Measurements from ENCODE around the gene PTPRD.

The PTPRD gene

DNA sequence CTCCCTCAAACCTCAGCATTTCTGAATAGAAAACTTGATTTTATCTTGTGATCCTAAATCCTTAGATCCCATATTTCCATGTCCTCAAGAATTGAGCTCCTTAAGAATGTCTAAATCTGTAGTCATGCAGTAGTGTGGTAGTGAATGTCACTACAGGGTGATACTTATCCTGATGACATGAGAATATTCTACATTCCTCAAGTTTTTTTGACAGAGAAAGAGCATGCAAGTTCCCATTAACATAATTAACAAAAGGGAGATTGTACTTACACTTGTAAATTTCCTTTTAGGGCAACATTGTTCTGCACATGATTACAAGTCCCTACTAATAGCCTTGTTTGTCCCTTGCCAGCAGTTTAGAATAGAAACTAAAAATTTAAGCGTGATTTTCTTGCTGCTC lies 352.3 kb downstream of the PTPRD start:
- no peak for DNase-seq

DNA sequence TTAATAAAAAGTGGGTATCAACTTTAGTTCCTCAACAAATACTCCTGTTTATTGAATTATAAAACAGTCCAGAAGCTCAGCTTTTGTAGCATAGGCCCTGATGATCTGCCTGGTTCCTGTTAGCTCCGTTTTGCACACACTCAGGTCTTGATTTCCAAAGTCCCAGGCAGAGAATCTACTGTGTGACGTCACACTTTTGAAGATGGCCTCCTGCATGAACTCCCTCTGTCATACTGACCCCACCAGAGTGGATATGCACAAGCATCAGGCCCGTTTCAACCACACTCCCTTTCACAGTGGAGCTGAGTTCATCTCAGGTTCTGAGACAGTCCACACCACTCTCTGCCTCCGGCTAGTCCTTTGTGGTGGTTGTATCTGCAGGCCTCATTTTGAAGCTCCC lies 353.1 kb downstream of the PTPRD start:
- no peak for DNase-seq

DNA sequence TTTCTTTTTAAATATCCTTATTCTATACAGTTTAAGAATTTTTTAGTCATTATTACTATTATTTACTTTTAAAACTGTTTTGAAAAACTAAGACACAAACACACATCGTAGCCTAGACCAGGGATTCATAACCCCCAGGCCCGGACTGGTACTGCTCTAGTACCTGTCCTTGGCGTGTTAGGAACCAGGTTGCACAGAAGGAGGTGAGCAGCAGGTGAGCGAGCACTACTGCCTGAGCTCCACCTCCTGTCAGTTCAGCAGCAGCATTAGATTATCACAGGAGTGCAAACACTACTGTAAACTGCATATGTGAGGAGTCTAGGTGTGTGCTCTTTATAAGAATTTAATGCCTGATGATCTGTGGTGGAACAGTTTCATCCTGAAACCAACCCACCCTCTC lies 357.0 kb downstream of the PTPRD start:
- no peak for DNase-seq

DNA sequence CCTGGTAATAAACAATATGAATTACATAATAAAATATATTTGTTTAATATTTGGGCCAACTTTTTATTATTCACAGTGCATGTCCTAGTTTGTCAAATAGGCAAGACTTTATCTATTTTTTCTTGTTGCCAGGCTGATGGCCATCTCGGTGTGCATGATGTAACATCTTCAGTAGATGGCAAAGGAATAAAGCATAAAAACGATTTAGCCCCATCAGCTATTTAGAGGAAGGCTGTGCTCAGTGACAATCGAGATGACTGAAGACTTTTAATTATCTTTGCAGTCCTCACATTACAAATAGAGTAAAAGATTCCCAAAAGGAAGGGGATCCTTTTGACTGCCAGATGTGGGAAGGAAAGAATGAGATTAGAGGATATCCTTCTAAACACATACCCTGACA lies 358.5 kb downstream of the PTPRD start:
- DNase-seq: no peak

- no peak for DNase-seq
These were observed 359.5 kb downstream of the PTPRD start for GRCh38 chr9:10253341-10253740.

- DNase-seq: no peak
These were observed 360.6 kb downstream of the PTPRD start for GRCh38 chr9:10252174-10252573.

GRCh38 chr9:10251490-10251889 lies 361.3 kb downstream of the PTPRD start:
- no peak for DNase-seq

- no peak for DNase-seq
These were observed 362.6 kb downstream of the PTPRD start for GRCh38 chr9:10250219-10250618.

GRCh38 chr9:10248890-10249289 lies 363.9 kb downstream of the PTPRD start:
- DNase-seq: no peak

DNA sequence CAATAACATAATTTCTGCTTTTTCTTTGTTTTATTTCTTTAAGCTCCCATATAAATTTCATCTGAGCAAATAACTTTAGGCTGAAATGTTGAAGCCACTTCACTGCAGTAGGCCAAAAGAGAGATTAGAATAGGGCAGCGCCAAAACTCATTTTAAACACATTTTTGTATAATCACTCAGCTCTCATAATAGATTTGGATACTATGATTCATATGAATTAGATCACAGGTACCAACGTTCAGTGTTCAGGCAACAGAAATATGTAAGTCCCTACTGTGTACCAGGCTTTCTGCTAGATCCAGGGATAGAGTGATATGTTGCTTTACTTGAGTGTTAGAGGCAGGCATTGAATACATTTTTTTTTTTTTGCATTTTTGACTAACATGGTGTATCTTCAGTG lies 370.5 kb downstream of the PTPRD start:
- no peak for DNase-seq

GRCh38 chr9:10238087-10238486 lies 374.7 kb downstream of the PTPRD start:
- DNase-seq: no peak

- DNase-seq: no peak
These were observed 375.2 kb downstream of the PTPRD start for GRCh38 chr9:10237584-10237983.

GRCh38 chr9:10236161-10236560 lies 376.6 kb downstream of the PTPRD start:
- DNase-seq: no peak

DNA sequence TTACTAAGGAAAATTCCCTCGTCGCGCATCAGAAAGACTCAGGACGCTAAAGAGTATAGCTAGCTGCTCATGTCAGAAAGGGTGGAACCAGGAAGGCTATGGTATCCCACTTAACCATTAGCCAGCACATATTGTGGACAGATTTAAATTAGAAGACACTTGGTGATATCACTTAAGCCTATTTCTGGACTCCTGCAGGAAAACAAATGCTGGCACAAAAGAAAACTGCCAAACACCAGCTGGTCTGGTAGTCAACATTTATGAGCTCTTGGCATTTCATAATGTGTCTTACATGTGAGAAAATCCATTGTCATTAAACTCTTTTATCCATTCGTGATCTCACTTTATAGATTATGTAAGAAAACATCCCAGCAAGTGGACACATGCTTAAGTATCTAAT lies 377.4 kb downstream of the PTPRD start:
- no peak for DNase-seq

GRCh38 chr9:10232352-10232930 lies 380.4 kb downstream of the PTPRD start:
- DNase-seq: no peak

DNA sequence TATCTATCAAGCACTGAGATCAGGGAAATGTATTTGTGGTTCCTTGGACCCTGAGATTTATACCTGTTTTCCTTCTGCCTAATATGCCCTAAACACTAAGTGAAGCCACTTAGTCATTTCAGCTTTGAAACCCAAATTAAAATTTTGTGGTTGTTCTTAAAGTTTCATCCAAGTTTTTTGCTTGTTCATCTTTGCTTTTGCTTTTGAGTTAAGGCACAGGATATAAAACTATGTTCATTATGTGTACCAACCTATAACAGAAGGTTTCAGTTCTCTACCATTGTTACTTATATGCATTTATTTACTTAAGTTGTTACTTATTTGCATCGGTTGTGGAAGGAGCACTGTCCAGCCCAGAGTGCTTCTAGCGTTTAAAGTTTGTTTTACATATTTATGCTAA lies 382.3 kb downstream of the PTPRD start:
- no peak for DNase-seq

GRCh38 chr9:10228082-10228481 lies 384.7 kb downstream of the PTPRD start:
- DNase-seq: no peak

DNA sequence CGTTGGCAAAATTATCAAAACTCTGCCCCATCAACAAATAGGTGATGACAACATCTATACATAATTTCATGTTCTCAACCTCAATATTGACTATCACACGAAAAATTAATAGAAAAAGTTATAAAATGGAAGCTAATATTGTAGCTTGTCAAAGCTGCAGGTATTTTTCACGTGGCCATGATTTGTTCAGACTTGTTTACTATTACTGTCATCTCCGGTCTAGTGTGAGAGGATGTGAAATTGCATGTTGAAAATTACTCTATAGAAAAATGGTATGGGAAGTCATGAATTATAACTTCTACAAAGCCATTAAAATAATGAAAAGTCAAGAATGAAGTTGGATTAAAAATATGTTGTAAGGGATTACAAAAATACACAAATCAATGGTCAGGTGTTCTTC lies 385.8 kb downstream of the PTPRD start:
- DNase-seq: no peak

- DNase-seq: no peak
These were observed 400.1 kb downstream of the PTPRD start for GRCh38 chr9:10212702-10213101.

GRCh38 chr9:10208691-10209069 lies 404.1 kb downstream of the PTPRD start:
- DNase-seq: no peak

DNA sequence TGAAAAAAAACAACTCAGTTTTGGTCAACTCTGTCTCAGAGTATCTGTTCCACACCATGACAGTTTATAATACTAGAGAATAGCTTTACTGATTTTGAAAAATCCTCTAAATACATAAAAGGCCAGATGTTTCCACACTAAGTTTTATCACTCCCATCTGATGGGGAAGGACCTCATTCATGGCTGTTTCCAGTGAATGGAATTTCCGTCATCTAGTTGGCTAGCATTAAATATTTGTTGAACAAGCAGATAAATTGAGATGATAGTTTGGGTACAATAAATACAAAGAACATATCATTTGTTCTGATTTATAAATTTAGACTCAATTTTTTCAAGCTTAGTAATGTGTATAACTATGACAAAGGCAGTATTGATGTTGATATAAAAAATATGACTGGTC lies 408.5 kb downstream of the PTPRD start:
- DNase-seq: no peak

DNA sequence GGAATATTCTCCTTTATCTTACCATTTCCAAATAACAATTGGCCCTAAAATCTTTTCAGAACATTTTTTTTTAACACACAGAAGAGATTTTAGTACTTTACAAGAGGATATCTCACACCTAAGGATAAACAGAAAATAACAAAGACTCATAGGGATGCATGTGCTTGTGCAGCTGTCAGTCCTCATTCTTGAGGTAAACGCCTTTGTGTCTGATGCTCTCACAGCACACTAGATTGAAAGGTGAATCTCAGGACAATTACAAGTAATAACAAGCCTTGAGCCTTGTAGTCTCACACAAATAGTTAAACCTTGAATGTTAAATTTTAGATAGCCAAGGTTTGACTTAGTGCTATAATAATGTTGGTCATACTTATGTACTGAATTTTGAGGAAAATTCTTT lies 439.2 kb downstream of the PTPRD start:
- no peak for DNase-seq

GRCh38 chr9:10172476-10172875 lies 440.3 kb downstream of the PTPRD start:
- no peak for DNase-seq

DNA sequence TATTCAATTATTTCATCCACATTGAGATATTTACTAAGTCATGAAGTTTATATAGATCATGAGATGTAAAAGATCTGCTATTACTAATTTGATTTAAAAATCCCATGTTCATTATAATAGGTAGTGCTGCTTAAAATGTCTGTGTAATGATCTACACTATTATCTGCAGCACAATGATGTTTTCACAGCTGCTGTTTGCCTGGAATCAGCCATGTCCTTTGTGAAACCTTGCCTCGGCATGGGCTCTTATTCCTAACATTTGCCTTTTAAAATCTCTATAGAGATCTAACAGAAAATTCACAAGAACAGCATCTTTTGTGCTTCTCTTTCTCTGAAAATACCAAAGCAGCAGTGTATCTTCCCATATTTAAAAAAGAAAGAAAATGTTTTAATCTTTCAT lies 444.6 kb downstream of the PTPRD start:
- DNase-seq: no peak

DNA sequence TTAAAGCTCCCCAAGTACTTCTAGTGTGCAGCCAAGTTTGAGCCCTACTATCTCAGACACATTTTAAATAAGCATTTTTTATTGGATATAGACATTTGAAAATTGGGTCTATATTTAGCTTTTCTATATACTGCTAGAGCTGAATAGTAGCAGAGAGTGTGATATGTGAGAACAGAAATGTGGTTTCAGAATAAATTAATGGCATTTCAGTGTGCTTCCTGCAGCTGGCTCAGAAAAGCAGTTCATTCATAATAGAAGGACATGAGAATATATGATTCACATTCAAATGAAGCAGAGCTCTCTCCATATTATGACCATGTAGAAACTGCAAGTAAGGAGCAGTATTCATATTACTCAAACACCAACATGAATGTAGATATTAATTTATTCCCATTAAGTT lies 464.0 kb downstream of the PTPRD start:
- no peak for DNase-seq

All from cortex of kidney (tissue), 1 donor.